Activated CD8-positive, alpha-beta memory T cell treated with anti-CD3 and anti-CD28 coated beads for 36 hours (primary cell): Measurements from ENCODE around the gene PROSER1. TPM values are rescaled to one million over a fixed set of nuclear protein-coding genes. Genes with fewer than 3 reads are reported as not detected.

Experiments used
- CTCF ChIA-PET: fragments of 350-600 bp; sonication (Branson Sonifier 250); formaldehyde crosslinking; loops from one replicate; lab custom pipeline; 2021; ENCODE audit warnings: antibody characterized with exemption; lab: Charles Lee
- POLR2A ChIA-PET: fragments of 350-600 bp; sonication (Branson Sonifier 250); formaldehyde crosslinking; loops from one replicate; lab custom pipeline; 2021; ENCODE audit warnings: antibody characterized with exemption; lab: Charles Lee
- total RNA-seq, 2 experiments: library from RNA; stranded (reverse); gene quantifications; one replicate each; pipeline ENCODE4 v1.2.3, GENCODE V29; 2021

The PROSER1 gene
- total RNA-seq, 2 experiments from 2014 or later = 95.2 to 104 TPM

- POLR2A ChIA-PET = no interaction called here
- CTCF ChIA-PET = no interaction called here
Measured at GRCh38 chr13:38969187-38969586, 68.7 kb downstream of the PROSER1 start.

DNA sequence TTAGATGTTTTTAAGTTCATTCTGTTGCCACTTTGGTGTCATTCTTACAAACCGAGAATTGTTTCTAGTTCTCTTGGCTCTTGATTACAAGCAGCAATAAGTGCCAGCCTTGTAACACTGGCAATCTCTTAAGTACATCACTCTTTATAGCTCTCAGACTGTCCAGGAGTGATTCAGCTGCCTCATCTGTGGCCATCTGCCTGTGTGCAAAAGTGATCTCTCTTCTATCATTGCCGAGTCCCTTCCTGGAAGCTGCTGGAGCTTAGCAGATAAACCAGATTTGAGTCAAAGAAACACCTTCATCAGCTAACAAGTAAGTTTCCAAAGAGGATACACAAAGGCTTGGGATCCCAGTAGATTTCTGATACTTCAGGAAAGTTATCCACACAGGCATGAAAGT lies 70.4 kb downstream of the PROSER1 start:
- POLR2A ChIA-PET = no interaction called here
- CTCF ChIA-PET = no interaction called here

DNA sequence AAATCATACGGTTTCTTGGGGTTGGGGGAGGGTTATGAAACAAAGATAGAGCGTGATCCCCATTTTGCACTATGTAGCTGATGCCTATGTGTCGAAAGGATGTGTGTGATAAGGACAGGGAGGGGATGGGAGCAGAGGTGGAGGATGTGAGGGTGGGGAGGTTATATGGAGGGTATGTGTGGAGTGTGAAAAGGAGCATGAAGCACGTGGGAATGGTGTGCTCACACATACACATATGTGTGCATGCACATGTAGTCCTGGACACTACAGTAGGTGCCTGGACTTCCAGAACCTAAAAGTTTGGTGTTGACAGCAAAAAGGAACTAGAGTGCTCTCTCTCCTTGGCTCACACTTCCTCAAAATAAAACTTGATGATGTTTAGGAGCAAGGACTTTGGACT lies 72.6 kb downstream of the PROSER1 start:
- CTCF ChIA-PET = no interaction called here
- POLR2A ChIA-PET = no interaction called here

- POLR2A ChIA-PET = no interaction called here
- CTCF ChIA-PET = no interaction called here
Measured at GRCh38 chr13:38960175-38960574, 77.7 kb downstream of the PROSER1 start.

Other genes with a start within 250 kb of the PROSER1 start
- not detected for gene STOML3, start 47.3 kb downstream of the PROSER1 start, total RNA-seq
- 10 to 100 TPM; 16.5 to 17.1 TPM for gene NHLRC3, start 367 bp upstream of the PROSER1 start, total RNA-seq